Activated CD4-positive, CD25-positive, alpha-beta regulatory T cell (primary cell): ENCODE data around the gene ASIC4.

Experiments
- DNase-seq, 4 experiments: peaks; one replicate each; lab custom pipeline; 2025; lab: John Stamatoyannopoulos, UW

Gene ASIC4

DNA sequence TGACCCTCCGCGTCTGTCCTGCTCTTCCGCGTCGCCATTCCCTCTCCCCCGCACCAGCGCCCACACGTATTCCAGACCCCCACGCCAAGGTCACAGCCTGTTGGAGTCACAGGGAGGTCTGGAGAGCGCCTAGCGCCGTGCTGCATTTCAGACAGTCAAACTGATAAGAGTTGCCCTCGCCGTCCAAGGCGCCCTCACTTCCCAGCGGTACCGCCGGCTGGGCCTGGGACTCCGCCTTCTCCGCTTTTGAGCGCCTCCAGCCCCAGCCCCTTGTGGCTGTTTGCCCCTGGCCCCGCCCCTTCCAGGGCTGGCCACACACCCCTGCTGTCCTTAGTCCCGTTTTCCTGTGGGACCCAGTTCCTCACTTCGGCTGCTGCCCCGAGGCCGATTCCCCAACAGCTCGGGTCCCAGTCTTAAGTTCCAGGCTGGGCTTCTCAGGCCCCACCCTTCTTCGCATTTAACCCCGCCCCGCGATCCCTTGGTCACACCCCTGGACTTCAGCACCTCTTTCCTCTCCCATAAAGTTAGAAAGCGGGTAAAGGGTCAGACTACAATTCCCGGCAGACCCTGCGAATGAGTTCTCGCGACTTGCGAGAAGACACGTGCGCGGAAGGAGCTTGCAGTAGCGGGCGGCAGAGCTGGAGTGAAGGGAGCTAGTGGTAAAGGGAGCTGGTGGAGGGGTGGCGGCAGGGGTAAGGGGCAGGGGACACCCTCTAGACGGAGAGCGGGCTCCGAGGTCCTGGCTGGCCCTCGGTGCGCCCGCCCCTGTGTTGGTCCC lies 15.8 kb upstream of the ASIC4 start, which contains the start of gene GMPPA:
GMPPA (plus strand) TSS at position 612 of the 778 bp plus-strand sequence. CDS start 1,085 bp downstream, outside the sequence.
- DNase-seq = peak; percentile 77 to 86 (median 80)

DNA sequence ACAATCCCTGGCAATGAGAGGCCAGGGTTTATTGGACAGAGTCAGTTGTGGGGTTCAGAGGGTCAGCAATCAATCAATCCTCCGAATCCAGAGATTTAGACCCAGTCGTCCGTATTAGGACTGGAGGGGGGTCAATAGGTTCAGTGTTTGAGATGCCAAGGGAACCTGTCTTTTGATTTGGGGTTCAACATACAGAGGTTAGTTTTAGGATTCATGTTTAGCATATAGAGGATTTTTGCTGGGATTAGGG lies 15.3 kb upstream of the ASIC4 start:
- DNase-seq = no peak

DNA sequence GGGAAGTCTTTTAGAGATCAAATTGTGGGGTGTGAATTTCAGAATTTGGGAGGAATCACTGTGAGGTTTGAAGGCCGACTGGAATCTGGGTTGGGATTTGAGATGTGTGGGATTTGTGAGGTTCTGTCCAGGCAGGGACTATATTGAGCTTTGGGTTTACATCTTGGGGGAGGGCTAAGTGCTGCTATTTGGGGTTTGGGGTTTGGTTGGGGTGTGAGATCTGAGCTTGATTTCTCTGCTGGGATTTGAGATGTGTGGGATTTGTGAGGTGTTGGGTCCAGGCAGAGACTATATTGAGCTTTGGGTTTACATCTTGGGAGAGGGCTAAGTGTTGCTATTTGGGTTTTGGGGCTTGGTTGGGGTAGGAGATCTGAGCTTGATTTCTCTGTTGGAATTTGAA lies 14.7 kb upstream of the ASIC4 start:
- DNase-seq = no peak

DNA sequence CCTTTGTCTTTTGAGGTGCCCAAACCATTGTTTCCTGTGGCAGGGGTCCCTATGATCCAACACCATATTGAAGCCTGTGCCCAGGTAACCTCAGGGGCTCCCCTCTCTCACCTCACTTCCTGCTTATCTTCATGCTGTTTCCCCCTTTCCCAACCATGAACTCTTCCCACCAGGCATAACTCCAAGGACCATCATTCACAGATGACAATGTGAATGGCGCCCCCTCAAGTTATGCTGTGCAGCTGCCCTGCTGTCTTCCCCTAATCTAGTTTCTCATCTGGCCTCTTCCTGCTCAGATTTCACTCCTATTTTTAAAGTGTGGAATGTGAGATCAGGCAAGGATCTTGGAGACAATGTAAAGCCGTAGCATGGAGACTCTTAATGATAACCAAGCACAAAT lies 14.1 kb upstream of the ASIC4 start:
- no peak for DNase-seq

DNA sequence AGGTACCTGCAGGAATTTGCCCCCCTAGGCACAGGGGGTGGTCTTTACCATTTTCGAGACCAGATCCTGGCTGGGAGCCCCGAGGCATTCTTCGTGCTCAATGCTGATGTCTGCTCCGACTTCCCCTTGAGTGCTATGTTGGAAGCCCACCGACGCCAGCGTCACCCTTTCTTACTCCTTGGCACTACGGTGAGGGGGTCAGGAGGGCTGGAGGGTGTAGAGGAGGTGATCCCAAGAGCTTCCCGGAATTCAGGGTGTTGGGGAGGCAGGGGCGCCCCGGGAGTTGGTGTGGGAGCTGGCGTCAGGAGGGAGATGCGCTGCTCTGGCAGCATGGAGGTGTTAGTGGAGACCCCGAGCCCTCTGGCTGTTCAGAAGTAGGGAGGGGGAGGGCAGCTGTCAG lies 12.4 kb upstream of the ASIC4 start:
- no peak for DNase-seq

DNA sequence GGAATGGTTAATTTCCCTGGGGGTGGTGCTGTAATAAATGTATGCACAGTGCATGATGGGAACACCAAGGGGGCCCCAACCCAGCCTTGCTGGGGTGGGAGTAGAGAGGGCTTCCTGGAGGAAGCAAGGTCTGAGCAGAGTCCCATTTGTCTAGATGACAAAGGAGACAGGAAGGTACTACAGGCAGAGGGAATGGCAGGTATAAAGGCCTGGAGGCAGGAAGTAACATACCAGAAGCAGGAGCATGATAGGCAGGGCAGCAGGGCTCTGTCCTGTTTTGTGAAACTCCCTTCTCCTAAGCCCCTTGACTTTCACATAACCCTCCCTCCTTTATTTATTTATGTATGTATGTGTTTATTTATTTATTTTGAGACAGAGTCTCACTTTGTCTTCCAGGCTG lies 11.7 kb upstream of the ASIC4 start:
- DNase-seq = no peak

DNA sequence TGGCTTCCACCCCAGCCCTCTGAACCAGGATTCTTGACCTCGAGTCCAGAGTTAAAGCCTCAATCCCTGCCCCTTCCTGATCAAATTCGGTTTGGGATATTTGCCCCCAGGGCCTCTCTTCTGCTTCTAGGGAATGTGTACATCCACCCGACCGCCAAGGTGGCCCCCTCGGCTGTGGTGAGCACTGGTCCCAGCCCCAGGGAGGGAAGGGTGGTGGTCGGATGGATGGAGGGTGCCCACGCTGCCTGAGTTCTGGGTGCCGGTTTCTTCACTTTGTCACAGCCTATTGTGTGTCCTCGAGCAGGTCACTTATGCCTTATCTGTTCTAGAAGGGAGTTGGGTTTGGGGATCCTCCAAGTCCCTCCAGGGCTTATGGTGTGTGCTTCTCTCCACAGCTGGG lies 8.7 kb upstream of the ASIC4 start:
- DNase-seq = no peak

DNA sequence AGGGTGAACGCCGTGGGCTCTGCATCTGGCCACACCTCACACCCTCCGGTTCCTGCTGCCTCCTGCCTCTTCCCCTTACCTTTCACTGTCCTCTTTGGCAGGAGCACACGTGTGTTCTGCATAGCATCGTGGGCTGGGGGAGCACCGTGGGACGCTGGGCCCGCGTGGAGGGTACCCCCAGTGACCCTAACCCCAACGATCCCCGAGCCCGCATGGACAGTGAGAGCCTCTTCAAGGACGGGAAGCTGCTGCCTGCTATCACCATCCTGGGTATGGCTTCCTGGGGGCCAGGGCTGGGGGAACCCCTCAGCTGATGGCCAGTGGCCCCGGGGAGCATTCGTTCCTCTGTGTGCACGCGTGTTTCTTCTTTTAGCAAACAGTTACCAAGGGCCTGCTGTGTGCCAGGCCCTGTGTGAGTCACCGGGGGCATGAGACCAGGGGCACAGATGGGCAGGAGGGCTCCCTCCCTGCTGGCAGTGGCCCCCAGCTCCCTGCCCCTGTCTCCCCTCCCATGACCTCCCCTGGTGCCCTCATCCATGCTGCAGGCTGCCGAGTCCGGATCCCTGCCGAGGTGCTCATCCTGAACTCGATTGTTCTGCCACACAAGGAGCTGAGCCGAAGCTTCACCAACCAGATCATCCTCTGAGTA lies 8.0 kb upstream of the ASIC4 start:
- no peak for DNase-seq

DNA sequence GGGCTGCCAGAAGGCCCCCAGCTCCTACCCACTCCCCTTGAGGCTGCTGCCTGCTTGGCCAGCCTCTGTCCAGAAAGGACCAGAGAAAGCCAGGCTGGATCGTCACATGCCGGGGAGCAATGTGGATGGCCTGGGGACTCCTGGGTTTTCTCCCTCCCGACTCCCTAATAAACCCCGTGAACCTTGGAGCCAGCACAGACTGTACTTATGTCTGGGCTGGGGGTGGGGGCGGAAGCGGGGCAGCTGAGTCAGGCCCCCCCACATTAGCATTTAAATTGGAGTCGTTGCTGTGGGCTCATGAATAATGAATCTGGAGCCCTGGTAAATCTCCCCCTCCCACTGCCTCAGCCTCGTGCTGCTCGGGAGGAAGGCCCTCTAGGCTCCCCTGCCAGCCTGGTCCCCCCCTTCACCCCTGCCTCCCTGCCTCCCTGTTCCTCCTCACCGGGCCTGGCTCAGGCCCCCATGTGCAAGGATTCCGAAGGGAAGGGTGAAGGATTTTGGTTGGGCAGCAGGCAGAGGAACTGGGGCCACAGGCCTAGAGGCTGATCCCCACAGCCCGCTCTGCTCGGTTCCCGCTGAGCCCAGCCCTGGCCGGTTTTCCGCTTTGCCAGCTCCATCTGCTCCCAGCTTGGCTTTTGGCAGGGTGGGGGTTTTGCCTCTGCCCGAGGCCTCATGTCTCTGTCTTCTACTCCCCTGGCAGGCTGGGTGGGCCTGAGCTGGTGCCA lies 7.3 kb upstream of the ASIC4 start:
- DNase-seq = no peak

DNA sequence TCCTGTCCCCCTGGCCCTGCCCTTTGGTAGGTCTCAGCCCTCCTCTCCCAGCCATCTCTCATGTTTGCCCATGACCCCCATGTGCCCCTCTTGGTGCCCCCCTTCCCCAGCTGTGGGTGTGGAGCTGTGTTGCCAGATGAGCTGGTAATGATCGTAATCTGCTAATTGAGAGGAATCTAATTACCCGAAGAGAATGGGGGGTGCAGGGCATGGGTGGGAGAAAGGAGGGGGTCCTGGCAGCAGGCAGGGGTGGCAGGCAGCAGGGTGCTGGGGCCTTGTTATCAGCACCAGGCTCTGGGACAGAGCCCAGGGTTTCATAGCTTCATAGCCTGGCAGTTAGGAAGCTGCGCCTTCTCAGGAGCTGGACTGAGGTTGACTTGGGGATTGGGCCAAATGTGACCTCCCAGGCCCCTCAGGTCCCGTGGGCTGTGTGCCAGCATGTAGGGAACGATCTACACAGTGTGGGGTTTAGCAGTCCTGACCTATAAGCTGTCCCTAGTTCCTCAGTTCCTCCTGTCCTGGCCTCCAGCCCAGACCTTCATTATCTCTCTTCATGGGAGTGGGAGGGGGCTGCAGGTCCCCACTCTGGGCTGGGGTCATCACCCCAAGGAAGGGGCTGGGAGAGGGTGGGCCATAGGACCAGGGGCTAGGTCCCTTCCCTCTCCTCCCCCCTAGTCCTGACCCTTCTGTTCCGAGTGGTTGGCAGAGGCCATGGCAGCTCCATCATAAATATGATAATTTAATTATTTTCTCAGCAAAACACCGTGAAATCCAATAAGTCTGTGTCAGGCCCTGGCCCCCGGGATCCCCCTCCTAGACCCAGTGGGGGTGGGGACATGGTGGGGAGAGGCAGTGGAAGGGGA lies 6.5 kb upstream of the ASIC4 start:
- DNase-seq = no peak

DNA sequence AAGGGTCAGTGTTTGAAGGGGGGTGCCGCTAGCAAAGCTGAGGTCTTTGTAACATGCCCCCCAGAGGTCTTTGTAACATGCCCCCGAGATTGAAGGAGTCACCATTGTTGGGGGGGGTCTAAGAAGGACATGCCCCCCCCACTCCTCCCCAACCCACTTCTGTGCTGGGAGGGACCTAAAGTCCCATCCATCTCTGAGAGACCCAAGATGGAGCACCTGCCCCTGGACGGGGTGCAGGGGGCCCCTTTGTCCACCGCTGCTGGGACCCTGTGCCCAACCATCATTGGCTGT lies 5.9 kb upstream of the ASIC4 start:
- DNase-seq = no peak

DNA sequence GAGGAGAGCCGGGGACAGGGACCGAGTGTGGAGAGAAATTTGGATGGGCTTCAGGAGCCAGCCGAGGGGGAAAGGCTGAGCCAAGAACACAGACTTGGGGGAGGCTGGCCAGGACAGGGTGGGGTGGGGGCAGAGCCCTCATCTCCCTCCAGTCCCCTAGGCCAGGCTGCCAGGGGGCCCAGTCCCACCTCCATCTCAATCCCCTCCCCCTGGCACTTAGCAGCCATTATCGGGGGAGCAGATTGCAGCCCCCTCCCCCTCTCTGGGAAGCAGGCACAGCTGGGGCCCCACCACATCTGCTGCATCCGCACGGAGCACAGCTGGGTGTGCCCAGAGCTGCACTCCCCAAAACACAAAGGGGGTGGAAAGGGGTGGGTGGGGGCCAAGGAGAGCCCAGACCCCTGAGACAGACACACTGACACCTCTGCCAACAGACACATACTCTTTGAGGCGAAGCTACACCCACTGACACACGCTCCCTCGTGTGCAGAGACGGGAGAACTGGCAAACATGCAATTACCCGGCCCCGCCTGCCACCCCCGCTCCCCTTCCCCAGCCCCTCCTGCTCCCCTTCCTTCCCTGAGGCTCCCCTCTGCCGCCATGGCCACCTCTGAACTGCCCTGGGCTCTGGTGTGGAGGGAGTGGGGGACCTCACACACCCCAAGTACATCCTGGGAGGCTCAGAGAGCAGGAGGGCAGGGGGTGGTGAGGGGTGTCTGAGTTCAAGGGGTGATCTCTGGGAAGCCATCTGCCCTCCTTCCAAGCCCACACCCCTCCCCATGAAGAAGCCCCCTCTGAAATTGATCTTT lies 5.1 kb upstream of the ASIC4 start:
- DNase-seq = no peak

DNA sequence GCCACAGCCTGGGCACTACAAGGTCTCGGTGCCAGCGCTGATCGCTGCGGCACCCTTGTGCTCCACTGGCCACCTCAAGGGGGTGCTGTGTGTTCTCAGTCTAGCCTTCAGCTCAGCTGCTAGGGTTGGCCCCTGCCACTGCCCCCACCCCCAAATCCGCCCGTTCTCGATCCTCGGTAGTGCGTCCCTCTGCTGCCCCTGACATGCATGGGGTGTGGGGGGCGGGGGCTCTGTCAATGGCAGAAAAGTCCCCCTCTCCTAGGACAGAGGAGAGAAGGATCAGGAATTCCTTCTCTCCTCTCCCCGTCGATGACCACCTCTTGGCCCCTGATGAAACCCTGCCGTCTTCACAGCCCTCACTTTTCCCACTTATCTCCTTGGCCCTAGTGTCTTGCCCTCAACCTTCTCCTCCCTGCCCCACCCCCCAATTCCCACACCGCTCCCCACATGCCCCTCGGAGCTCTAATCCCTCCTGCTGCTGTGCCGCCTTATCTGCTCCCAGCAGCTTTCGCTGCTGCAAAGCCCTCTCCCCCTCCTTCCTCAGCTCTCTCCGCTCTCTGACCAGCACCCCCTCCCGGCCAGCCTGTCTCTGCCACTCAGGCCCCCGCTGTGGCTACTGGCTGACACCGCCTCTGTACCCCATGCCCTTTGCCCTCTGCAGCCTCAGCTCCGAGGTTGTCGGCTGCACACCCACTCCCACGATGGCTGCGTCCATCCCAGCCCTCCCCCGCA lies 4.3 kb upstream of the ASIC4 start:
- peak in 2 of 4 experiments; percentile 15 to 32 for DNase-seq

DNA sequence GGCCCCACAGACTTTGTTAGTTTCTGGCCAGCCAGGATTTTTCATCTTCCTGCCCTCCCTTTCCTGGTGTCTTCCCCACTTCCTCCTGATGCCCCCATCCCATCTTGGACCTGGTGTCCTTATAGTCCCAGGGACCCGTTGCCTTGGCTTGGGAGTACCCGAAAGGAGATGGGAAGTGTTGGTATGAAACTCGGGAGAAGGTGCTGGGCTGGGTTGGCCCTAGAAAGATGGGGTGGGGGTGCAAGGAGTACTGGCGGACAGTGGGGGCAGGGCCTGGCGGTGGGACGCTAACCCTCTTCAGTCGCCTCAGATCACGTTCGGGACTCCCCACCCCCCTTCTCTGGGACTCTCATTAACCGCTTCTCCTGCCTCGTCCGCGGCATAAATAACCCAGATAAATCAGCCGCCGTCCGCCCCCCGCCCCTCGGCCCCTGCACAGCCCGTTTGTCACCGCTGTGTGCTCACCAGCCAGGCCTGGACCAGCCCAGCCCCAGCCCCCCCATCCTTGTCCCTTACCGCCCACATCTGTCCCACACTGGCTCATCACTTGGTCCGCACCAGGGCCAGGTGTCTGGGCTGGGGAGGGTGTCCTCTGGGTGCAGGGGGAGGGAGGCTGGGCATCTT lies 3.7 kb upstream of the ASIC4 start:
- no peak for DNase-seq

DNA sequence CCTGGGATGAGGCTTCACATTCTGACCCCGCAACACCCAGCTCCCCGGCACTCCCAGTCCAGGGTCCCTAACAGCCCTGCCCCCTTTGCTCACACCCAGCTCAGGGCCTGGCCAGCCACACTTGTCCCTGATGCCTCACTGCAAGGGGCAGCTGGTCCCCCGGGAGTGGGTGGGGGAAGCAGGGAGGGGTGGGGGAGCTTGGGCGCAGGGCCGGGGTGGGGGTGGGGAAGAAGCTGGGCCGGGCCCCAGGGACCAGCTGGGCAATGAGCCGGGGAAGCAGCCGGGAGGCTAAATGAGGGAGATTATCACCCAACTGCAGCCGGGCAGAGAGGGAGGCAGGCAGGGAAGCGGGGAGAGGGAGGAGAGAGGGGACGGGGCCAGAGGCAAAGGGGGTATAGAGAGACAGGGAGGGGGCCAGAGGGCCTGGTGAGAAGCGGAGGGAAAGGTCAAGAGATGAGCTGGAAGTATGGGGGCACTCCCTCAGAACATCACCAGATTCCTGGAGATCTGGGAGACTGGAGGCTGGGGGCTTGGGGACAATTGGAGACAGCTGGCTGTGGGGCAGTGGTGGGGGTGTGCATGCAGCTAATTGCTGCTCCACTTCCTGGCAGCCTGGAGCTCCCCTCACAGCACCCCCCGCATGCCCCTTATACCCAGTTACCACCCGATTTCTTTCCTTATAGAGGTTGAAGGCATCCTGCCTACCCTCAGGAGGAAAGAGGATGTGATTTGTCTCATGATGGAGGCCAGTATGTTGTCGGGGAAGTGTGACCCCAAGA lies 2.5 kb upstream of the ASIC4 start:
- DNase-seq = no peak

DNA sequence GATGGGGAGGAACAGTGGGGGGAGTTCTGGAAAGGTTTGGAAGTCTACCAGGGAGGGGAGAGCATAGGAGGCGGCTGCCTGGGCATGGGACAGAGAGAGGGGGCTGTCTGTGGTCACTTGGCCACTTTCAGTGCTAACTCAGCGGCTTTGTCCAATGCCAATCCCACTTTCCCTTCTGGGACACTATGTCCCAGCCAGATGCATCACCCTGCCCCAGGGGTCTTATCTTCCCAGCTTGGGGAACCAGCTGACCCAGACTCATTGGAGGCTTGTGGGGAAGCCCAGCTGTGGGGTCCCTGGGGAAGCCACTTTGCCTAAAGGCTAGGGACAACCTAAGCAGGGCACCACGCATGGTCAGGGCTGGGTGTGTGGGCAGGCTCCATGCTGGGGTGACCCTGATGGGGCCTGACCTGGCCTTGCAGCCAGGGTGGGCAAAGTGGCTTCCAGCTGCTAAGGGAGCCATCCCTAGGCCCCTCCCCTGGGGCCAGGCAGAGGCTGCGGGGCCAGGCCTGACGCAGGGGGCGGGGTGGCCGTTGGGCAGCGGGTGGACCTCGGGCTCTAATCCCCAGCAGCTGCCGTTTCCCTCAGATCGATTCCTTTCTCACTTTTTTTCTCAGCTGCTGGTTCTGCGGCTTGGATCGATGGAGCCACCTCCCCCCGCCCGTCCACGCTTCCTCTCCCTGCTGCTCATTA lies 1.6 kb upstream of the ASIC4 start:
- no peak for DNase-seq

DNA sequence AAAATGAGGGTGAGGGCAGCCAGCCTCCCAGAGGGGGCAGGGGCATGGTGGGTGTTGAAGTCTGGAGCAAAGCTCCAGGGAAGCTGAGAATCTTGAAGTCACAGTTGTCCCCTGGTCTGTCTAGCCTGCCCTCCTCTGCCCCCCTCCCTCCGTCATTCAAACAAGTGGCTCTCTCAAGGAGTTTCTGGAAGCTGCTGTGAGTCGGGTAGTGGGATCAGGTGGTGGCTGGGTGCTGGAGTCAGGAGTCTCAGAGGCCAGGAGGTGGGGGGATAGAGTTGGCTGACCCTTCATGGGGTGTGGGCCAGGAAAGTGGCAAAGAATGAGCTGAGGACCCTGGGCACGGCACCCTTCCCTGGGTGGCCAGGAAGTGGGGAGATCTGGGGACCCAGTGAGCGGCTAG lies 495 bp upstream of the ASIC4 start:
- DNase-seq = no peak

DNA sequence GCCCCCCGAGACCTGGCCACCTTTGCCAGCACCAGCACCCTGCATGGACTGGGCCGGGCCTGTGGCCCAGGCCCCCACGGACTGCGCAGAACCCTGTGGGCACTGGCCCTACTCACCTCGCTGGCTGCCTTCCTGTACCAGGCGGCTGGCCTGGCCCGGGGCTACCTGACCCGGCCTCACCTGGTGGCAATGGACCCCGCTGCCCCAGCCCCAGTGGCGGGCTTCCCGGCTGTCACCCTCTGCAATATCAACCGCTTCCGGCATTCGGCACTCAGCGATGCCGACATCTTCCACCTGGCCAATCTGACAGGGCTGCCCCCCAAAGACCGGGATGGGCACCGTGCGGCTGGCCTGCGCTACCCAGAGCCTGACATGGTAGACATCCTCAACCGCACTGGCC lies 554 bp downstream of the ASIC4 start:
- DNase-seq = no peak
